Ovary (tissue), 9 donors: Measurements from ENCODE around the gene ABCG1. TPM values are rescaled to one million over a fixed set of nuclear protein-coding genes. Genes with fewer than 3 reads are reported as not detected.

Source experiments
- DNase-seq, 5 donors: peaks; one replicate each; pipeline ENCODE4 v3.0.0-alpha.2; 2019 to 2020
- H3K27ac ChIP-seq, 2 donors: fragments of 200-600 bp; one replicate each; pipeline versions ENCODE4 v1.5.1 to v1.8.0; 2019 to 2022
- H3K27me3 ChIP-seq: fragments of 200-600 bp; one replicate; pipeline ENCODE4 v1.8.0; 2022
- H3K36me3 ChIP-seq: fragments of 200-600 bp; sonication (generic); one replicate; pipeline ENCODE4 v1.5.1; 2019
- H3K4me1 ChIP-seq: one replicate; pipeline ENCODE4 v1.8.1; 2013; ENCODE audit warnings: mild to moderate bottlenecking, moderate library complexity; ENCODE audit not compliant: insufficient read depth
- H3K4me3 ChIP-seq: fragments of 200-600 bp; sonication (generic); one replicate; pipeline ENCODE4 v1.5.1; 2017
- H3K9me3 ChIP-seq, 2 donors: fragments of 200-600 bp in 1 of 2; sonication (generic) in 1 of 2; one replicate each; pipeline versions ENCODE4 v1.5.1 to v1.8.1; 2013 to 2019; ENCODE audit warnings: mild to moderate bottlenecking in 1 of 2, moderate library complexity in 1 of 2
- EP300 ChIP-seq: sonication (generic); formaldehyde crosslinking; IDR thresholded peaks from one replicate; pipeline ENCODE4 v1.6.1; 2017; ENCODE audit warnings: antibody characterized with exemption
- POLR2A ChIP-seq: fragments of 450-650 bp; IDR thresholded peaks from one replicate; pipeline ENCODE4 v1.6.1; 2017; ENCODE audit warnings: antibody characterized with exemption, mild to moderate bottlenecking, moderate library complexity
- WGBS, 3 donors: extraction: QIAGEN DNeasy Blood & Tissue Kit in 1 of 3; methylation state at CpG; one replicate each; pipeline versions ENCODE4 v1.1.5 to v1.1.7; 2013 to 2017; 5-methylcytosine and 5-hydroxymethylcytosine counted together
- intact Hi-C, 4 donors: fragments of 100-400 bp; cut with DNase I; formaldehyde crosslinking; loops; one replicate each; pipeline versions ENCODE4 v1.11.0 to v1.15.1; 2022 to 2023
- polyA plus RNA-seq, 2 donors: library from polyadenylated mRNA; stranded (reverse); fragments of 200-250 nt in 1 of 2; fragments of 350-450 nt in 1 of 2; fragmentation: Illumina TruSeq in 1 of 2; extraction: RNeasy Lipid Tissue Mini Kit (QIAGEN cat#74804) in 1 of 2; gene quantifications; one replicate each; pipeline ENCODE4 v1.2.3, GENCODE V29; 2013 to 2014
- total RNA-seq, 7 donors: library from RNA; depleted of rRNA in 2 of 7; stranded (reverse); fragments of >200 nt in 2 of 7; fragmentation: NEBNext Ultra II Directional in 3 of 7; extraction: Animal tissue kit (Norgen Biotek cat#: 25700) in 3 of 7; gene quantifications; one replicate each; pipeline versions ENCODE4 v1.1.0 to v1.2.4, GENCODE V29; 2016 to 2023
- TF ChIP-seq, protein P1 (sequence below), 3 donors: fragments of 450-650 bp in 2 of 3; fragments of 200-600 bp in 1 of 3; IDR thresholded peaks; one replicate each; pipeline versions ENCODE4 v1.5.1 to v1.8.0; 2016 to 2022; ENCODE audit warnings: antibody characterized with exemption in 3 of 3, mild to moderate bottlenecking in 1 of 3
- donor health status: DM: no; HTN: no; CAD: no; lungs with moderate emphysema.
- donor health status: DM: no; HTN: no; CAD: no.
- donor health status: Bipolar disorder and iron deficiency.
- donor health status: DM: yes; HTN: yes; CAD: no.
- donor health status: DM: no; HTN: no; CAD: no.
- donor health status: DM: yes; HTN: yes; CAD: no.

ABCG1 gene
- total and polyA plus RNA-seq, 9 donors: 4.3 to 14.9 (median 5.8) TPM

DNA sequence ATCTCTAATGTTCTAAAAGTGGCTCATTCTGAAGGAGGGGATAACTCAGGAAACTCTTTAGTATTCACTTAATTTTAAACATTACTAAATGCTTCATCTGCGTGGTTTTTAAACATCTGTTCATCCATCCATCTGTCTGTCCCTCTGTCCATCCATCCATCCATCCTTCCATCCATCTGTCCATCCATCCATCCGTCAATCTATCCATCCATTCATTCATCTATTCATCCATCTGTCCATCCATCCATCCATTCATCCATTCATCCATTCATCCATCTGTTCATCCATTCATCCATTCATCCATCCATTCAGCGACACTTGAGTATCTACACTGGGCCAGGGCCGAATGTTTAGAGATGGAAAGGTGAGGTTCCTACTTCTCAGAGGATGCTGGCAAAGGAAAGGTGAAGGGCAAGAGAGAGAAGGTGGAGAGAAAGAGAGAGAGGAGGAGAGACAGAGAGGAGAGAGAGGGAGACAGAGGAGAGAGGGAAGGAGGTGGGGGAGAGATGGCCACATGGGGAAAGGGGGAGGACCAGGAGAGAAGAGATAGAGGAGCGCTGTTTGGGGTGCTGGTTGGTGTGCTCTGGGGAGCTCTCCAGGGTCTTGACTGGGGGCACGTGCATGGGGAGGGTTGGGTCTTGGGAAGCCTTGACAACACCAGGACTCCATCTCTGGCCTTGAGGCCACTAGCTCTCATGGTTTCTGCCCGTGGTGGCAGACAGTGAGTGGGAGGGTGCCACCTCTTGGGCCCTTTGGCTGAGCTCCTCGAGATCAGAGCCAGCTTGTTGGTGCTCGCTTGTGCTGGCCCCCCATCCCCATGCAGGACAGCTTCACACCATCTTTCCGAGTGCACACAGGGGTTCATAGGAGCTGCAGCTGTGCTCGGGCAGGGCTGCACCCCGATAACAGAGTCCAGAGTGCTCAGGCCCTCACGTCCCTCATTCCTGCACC, 45.6 kb downstream of the ABCG1 start:
- TF ChIP-seq, protein P1, sequence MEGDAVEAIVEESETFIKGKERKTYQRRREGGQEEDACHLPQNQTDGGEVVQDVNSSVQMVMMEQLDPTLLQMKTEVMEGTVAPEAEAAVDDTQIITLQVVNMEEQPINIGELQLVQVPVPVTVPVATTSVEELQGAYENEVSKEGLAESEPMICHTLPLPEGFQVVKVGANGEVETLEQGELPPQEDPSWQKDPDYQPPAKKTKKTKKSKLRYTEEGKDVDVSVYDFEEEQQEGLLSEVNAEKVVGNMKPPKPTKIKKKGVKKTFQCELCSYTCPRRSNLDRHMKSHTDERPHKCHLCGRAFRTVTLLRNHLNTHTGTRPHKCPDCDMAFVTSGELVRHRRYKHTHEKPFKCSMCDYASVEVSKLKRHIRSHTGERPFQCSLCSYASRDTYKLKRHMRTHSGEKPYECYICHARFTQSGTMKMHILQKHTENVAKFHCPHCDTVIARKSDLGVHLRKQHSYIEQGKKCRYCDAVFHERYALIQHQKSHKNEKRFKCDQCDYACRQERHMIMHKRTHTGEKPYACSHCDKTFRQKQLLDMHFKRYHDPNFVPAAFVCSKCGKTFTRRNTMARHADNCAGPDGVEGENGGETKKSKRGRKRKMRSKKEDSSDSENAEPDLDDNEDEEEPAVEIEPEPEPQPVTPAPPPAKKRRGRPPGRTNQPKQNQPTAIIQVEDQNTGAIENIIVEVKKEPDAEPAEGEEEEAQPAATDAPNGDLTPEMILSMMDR (IDR thresholded peaks at IDR 0.05): no peak
- no peak for TF ChIP-seq POLR2A
- no peak for TF ChIP-seq EP300
- no peaks in the 10 kb centered on the region for H3K4me1 ChIP-seq

DNA sequence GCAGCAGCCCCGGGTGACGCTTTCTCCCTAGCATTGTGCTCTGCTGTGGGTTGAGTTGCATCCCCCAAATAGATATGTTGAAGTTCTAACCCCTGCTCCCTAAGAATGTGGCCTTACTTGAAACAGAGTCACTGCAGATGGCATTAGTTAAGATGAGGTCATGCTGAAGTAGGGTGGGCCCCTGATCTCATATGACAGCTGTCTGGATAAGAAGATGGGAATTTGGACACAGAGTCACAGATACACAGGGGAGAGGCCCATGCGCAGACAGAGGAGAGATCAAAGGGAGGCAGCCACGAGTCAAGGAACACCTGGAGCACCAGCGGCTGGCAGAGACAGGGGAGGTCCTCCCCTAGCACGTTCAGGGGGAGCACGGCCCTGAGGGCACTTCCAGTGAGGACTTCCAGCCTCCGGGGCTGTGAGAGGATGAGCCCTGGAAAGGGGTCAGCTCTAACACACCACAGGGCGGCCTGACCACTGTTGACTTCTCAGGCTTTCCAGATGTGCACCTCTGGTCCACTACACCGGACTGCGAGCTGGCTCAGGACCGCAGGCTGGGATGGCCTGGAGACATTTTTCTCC, 46.4 kb downstream of the ABCG1 start:
- 76 to 87% (median 82%) methylated on average over 12 of the region's 12 CpGs for WGBS, 3 donors
- DNase-seq: no peak
- no peaks in the 10 kb centered on the region for H3K4me1 ChIP-seq
- no peaks in the 10 kb centered on the region for H3K27me3 ChIP-seq
- no peak overlapping the region for H3K27ac ChIP-seq
- no peak overlapping the region for H3K4me3 ChIP-seq
- TF ChIP-seq POLR2A: no peak
- TF ChIP-seq EP300: no peak
- TF ChIP-seq, protein P1 (IDR thresholded peaks at IDR 0.05): no peak
- intact Hi-C loops: loop anchor here in 2 of 4 donors (10.0 kb wide), 1 partner anchor 121 kb away; no protein-coding TSS in a partner anchor
- H3K36me3 ChIP-seq: no peaks in the 10 kb centered on the region
- no peaks in the 10 kb centered on the region for H3K9me3 ChIP-seq

More for the DNA sequence above, 45.6 kb downstream of the ABCG1 start:
- no peaks in the 10 kb centered on the region for H3K36me3 ChIP-seq
- no peak overlapping the region for H3K27ac ChIP-seq
- H3K9me3 ChIP-seq: no peaks in the 10 kb centered on the region
- intact Hi-C loops: loop anchor here in 3 of 4 donors (5.0 to 10.0 kb wide), 2 partner anchors 117 to 120 kb away; no protein-coding TSS in a partner anchor
- no peaks in the 10 kb centered on the region for H3K27me3 ChIP-seq
- no peak for DNase-seq
- no peak overlapping the region for H3K4me3 ChIP-seq
- WGBS, 3 donors: 71 to 91% (median 84%) methylated on average over 13 of the region's 13 CpGs

DNA sequence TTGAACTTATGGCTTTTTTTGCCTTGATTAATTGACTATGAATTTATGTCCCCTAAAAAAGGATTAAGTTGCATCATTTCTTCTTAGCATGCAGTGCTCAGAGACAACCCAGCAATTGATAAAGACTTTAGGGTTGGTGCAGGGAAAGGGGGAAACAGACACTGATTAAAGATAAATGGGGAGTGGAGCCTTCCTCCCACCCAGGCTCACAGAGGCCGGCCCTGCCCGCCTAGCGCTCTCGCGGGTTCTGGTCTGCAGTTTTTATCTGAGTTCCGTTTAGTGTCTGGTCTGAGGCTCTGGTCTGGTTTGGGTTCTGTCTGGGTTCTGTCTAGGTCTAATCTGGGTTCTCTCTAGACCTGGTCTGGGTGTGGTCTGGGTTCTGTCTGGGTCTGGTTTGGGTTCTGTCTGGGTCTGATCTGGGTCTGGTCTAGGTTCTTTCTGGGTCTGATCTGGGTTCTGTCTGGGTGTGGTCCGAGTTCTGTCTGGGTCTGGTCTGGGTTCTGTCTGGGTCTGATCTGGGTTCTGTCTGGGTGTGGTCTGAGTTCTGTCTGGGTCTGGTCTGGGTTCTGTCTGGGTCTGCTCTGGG, 48.1 kb downstream of the ABCG1 start:
- Histone ChIP-seq H3K4me3 (no peak overlapping the region), H3K9me3 (no peaks in the 10 kb centered on the region), H3K27ac (no peak overlapping the region), H3K27me3 (no peaks in the 10 kb centered on the region), H3K4me1 (no peaks in the 10 kb centered on the region), H3K36me3 (no peaks in the 10 kb centered on the region)
- TF ChIP-seq EP300 (no peak), POLR2A (no peak)
- TF ChIP-seq, protein P1 (IDR thresholded peaks at IDR 0.05): no peak
- WGBS, 3 donors: 67 to 89% (median 77%) methylated on average over 7 of the region's 7 CpGs
- DNase-seq: no peak
- intact Hi-C loops: loop anchor here in 2 of 4 donors (10.0 kb wide), 1 partner anchor 122 kb away; no protein-coding TSS in a partner anchor

DNA sequence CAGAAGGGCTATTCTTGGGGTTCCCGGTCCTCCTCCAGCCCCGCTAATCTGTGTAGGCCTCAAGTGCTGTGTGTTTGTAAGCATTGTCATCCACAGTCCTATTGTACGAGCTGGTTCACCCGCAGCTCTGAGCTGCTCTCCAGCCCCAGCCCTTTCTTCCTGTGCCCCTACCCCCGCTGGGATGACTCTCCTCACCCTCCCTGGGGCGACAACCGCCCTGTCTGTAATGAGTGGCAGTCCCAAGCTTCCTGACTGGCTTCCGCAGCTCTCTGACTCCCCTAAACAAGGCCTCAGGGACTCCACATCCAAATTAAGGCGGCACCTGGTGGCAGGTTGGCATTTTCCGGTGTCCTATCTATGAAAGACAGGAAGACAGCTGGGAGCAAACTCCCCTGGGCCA, 50.4 kb downstream of the ABCG1 start:
- no peak overlapping the region for H3K4me3 ChIP-seq
- no peak for TF ChIP-seq POLR2A
- no peak for TF ChIP-seq EP300
- TF ChIP-seq, protein P1 (IDR thresholded peaks at IDR 0.05): no peak

More for the DNA sequence above, 50.4 kb downstream of the ABCG1 start:
- Histone ChIP-seq H3K27ac (no peak overlapping the region), H3K9me3 (no peaks in the 10 kb centered on the region), H3K36me3 (no peaks in the 10 kb centered on the region), H3K4me1 (no peaks in the 10 kb centered on the region), H3K27me3 (no peaks in the 10 kb centered on the region)
- 92% methylated on average over 10 of the region's 10 CpGs for WGBS, 3 donors
- intact Hi-C loops: loop anchor here in 2 of 4 donors (10.0 kb wide), 1 partner anchor 125 kb away; no protein-coding TSS in a partner anchor
- no peak for DNase-seq
